Tibial artery (tissue), 4 donors: ENCODE data around the gene TCF19.

ENCODE experiments used
- DNase-seq, 2 donors: peaks; one replicate each; pipeline ENCODE4 v3.0.0-alpha.2; 2019
- H3K27ac ChIP-seq, 2 donors: fragments of 200-600 bp; sonication (generic) in 1 of 2; 1 replicate in 1 of 2; 2 replicates in 1 of 2; pipeline ENCODE4 v1.5.1; 2018 to 2019; ENCODE audit warnings: mild to moderate bottlenecking in 1 of 2
- H3K27me3 ChIP-seq, 2 donors: fragments of 200-600 bp; sonication (generic) in 1 of 2; one replicate each; pipeline versions ENCODE4 v1.5.1 to v1.6.0; 2016 to 2019
- H3K36me3 ChIP-seq, 3 donors: fragments of 200-600 bp; sonication (generic) in 2 of 3; one replicate each; pipeline ENCODE4 v1.5.1; 2016 to 2019; ENCODE audit warnings: mild to moderate bottlenecking in 2 of 3
- H3K4me1 ChIP-seq, 4 donors: fragments of 200-600 bp; sonication (generic) in 2 of 4; 1 replicate in 3 of 4; 2 replicates in 1 of 4; pipeline ENCODE4 v1.5.1; 2016 to 2019
- H3K4me3 ChIP-seq, 2 donors: fragments of 200-600 bp; sonication (generic) in 1 of 2; 1 replicate in 1 of 2; 2 replicates in 1 of 2; pipeline ENCODE4 v1.5.1; 2018 to 2019; ENCODE audit warnings: mild to moderate bottlenecking in 2 of 2
- H3K9me3 ChIP-seq, 3 donors: fragments of 200-600 bp; sonication (generic) in 1 of 3; one replicate each; pipeline ENCODE4 v1.5.1; 2016 to 2019
- CTCF ChIP-seq, 2 experiments: fragments of 200-600 bp in 1 of 2; fragments of 450-650 bp in 1 of 2; IDR thresholded peaks; one replicate each; pipeline ENCODE4 v1.5.1; 2017 to 2019; ENCODE audit warnings: antibody characterized with exemption in 2 of 2, mild to moderate bottlenecking in 1 of 2, moderate library complexity in 1 of 2
- intact Hi-C: fragments of 100-400 bp; cut with DNase I; formaldehyde crosslinking; loops from one replicate; pipeline ENCODE4 v1.15.0; 2023; ENCODE audit warnings: low total_unique reads

Gene TCF19

GRCh38 chr6:31120151-31120915 is 38.1 kb upstream of the TCF19 start, which contains the start of gene CDSN:
CDSN (minus strand) TSS chr6:31120446; CDS start chr6:31120419, 27 bp downstream.
- intact Hi-C loops = no loop called here
- peaks cover 0 to 51% (median 37%) of the 10 kb centered on the region in 4 donors for H3K4me1 ChIP-seq
- H3K27me3 ChIP-seq = no peaks in the 10 kb centered on the region
- no peaks in the 10 kb centered on the region for H3K36me3 ChIP-seq
- no peak for TF ChIP-seq CTCF (IDR thresholded peaks at IDR 0.05)
- H3K27ac ChIP-seq = no peak within 1 kb of the TSS
- no peak for DNase-seq
- no peaks in the 10 kb centered on the region for H3K9me3 ChIP-seq
- H3K4me3 ChIP-seq = no peak within 1 kb of the TSS

GRCh38 chr6:31121131-31121790 is 37.1 kb upstream of the TCF19 start:
- intact Hi-C loops = no loop called here
- no peaks in the 10 kb centered on the region for H3K9me3 ChIP-seq
- peaks cover 0 to 48% (median 30%) of the 10 kb centered on the region in 4 donors for H3K4me1 ChIP-seq
- H3K36me3 ChIP-seq = no peaks in the 10 kb centered on the region
- no peak for DNase-seq
- no peaks in the 10 kb centered on the region for H3K27me3 ChIP-seq
- TF ChIP-seq CTCF (IDR thresholded peaks at IDR 0.05) = no peak
- no peak overlapping the region for H3K27ac ChIP-seq
- H3K4me3 ChIP-seq = no peak overlapping the region

GRCh38 chr6:31122791-31123706 is 35.3 kb upstream of the TCF19 start:
- intact Hi-C loops = no loop called here
- Histone ChIP-seq H3K36me3 (no peaks in the 10 kb centered on the region), H3K4me3 (no peak overlapping the region), H3K27ac (peak overlapping the region; percentile 55 to 63), H3K4me1 (peaks cover 0 to 30% (median 21%) of the 10 kb centered on the region in 4 donors), H3K9me3 (no peaks in the 10 kb centered on the region), H3K27me3 (no peaks in the 10 kb centered on the region)
- no peak for TF ChIP-seq CTCF (IDR thresholded peaks at IDR 0.05)
- DNase-seq = peak; percentile 57 to 92

GRCh38 chr6:31125162-31125561 is 33.2 kb upstream of the TCF19 start:
- Histone ChIP-seq H3K36me3 (no peaks in the 10 kb centered on the region), H3K27ac (no peak overlapping the region), H3K4me1 (peaks cover 0 to 33% (median 22%) of the 10 kb centered on the region in 4 donors), H3K9me3 (no peaks in the 10 kb centered on the region), H3K4me3 (no peak overlapping the region), H3K27me3 (no peaks in the 10 kb centered on the region)
- DNase-seq = no peak
- TF ChIP-seq CTCF (IDR thresholded peaks at IDR 0.05) = no peak
- intact Hi-C loops = no loop called here

- no peak for TF ChIP-seq CTCF (IDR thresholded peaks at IDR 0.05)
- Histone ChIP-seq H3K36me3 (no peaks in the 10 kb centered on the region), H3K4me3 (no peak overlapping the region), H3K4me1 (peaks cover 0 to 33% (median 22%) of the 10 kb centered on the region in 4 donors), H3K27me3 (no peaks in the 10 kb centered on the region), H3K27ac (no peak overlapping the region), H3K9me3 (no peaks in the 10 kb centered on the region)
- intact Hi-C loops = no loop called here
- no peak for DNase-seq
Observed at GRCh38 chr6:31125586-31126363, 32.6 kb upstream of the TCF19 start.
